C1 segment of cervical spinal cord (tissue), 14 donors: ENCODE data around the gene ST6GALNAC1.
"Not testable (repeated sequence)": the region's sequence is repeated elsewhere in the genome, so short reads cannot be mapped to it uniquely, and the experiment has no call there.

Source experiments
- DNase-seq, 14 donors: peaks; one replicate each; lab custom pipeline; 2025; lab: John Stamatoyannopoulos, UW

The ST6GALNAC1 gene

DNA sequence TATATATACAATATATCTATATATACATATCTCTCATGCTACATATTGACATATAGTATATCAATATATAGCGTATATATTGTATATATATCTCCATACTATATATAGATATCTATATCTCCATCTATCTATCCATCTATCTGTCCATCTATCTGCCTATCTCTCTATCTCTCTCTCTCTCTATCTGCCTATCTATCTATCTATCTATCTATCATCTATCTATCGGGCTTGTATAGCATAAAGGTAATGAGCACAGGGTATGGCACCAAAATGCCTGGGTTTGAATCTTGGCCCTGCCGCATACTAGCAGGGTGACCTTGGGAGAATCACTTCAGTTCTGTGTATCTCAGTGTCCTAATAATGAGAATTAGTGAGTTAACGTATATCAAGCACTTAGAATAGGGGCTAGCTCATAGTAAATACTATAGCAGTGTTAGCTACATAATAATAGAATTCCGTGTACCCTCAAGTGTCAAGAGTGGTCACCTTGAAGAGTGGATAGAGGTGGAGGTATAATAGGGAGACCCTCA lies 1.5 kb downstream of the ST6GALNAC1 start:
- no peak for DNase-seq

DNA sequence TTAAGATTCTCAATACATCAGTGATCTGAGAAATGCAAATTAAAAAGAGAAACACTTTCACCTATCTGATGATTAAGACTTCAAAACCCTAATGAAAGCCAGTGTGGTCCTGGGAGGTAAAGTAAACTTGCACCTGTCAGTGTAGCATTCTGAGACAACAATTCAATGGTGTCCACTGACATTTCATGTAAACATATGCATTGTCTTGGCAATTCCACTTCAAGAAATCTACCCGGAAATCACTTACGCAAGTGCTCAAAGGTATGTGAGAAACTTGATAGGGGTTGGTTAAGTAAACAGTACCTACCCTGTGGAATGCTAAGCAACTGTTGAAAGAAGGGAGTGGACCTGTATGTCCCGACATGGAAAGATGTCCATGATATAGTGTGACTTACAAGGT lies 2.1 kb downstream of the ST6GALNAC1 start:
- DNase-seq = no peak

DNA sequence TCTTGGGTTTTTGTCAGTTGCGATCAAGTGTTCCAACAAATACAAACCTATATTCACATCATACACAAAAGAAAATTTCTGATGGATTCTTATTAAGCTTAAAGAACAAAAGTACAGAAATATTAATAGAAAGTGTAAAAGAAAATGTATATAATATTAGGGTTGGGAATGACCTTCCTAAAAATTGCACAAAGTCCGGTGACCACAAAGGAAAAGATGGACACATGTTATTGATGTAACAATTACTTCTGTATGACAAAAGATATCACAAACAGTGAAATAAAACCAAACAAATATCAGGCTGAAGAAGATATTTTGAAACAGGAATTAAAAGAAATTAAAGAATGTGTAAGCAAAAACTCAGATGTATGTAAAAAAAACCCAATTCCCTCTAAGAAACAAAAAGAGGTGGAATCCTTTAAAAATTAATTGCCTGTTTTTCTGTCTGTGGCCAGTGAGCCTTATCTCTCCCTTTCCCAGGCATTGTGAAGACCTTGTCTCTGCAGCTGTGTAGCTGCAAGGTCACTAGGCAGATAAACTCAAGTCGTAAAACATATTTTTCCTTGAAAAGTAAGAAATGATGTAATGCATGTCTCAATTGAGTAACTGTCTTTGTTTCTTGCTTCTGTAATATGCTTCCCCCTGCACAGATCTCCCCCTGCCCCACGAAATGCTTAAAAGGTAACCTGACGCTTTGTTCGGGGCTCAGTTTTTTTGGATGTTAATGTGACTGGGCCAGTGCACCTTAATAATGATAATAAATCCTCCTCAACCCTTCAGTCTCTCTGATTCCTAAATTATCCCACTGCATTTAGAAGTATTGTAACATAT lies 2.8 kb downstream of the ST6GALNAC1 start:
- no peak for DNase-seq

DNA sequence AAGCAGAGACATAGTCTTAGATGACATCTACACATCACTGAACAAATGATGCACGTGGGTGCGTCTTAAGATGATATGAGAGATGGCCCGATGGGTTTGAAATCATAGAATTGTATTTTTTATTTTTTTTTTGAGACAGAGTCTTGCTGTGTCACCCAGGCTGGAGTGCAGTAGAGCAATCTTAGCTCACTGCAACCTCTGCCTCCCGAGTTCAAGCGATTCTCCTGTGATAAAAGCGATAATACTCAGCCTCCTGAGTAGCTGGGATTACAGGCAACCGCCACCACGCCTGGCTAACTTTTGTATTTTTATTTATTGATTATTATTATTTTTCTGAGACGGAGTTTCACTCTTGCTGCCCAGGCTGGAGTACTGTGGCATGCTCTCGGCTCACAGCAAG lies 5.3 kb downstream of the ST6GALNAC1 start:
- no peak for DNase-seq

DNA sequence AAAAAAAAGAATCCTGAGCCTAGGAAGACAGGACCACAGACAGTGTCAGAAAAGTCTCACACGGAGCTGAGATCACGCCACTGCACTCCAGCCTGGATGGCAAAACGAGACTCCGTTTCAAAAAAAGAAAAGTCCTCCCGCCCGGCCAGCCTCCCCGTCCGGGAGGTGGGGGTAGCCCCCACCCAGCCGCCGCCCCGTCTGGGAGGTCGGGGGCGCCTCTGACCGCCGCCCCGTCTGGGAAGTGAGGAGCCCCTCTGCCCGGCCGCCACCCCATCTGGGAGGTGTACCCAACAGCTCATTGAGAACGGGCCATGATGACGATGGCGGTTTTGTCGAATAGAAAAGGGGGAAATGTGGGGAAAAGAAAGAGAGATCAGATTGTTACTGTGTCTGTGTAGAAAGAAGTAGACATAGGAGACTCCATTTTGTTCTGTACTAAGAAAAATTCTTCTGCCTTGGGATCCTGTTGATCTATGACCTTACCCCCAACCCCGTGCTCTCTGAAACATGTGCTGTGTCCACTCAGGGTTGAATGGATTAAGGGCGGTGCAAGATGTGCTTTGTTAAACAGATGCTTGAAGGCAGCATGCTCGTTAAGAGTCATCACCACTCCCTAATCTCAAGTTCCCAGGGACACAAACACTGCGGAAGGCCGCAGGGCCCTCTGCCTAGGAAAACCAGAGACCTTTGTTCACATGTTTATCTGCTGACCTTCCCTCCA lies 6.9 kb downstream of the ST6GALNAC1 start:
- not testable (repeated sequence) for DNase-seq

DNA sequence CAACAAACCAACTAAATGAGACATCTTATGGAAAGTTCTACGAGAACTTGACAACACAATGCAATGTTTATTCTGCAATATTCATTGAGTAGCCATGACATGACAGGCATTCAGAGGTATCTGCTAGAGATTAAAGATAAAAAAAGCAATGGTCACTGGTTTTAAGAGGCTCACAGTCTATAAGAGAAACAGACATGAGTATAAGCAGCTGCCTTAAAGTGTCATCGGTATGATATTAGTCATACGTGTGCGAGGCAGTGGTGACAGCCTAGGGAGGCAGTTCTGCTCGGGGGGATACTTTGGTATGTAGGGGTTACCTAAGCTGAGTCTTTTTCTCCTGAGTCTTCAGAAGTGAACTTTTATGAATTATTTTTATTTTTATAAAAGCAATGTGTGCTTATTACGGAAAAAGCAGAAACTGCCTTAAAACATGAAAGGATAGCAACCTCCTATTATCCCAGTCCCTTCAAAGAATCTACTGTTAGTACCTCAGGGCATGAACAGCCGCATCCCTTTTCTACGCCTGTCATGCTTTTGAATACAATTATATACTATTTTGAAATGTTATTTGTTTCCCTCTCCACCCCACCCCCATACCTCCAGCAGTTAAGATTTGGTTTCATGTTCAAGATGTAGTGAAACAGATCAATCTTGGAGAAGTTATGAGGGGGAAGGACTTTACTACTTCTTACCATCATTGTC lies 7.7 kb downstream of the ST6GALNAC1 start:
- DNase-seq = no peak

DNA sequence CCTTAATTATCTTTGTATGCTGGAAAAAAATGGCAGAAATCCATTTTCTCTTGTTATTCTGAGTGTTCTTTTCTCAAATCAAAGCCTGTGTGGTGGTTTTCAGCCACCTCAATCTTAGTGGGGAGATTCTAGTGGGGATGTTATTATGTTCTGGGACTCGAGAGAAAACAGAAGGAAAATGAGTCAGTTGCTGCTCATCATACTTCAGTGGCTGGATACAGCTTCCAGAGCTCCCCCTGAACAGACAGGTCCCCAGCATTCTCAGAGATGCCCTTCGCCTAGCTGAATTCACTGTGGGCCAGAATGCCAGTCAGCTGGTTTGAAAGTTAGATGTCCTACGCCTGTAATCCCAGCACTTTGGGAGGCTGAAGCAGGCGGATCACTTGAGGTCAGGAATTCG lies 8.5 kb downstream of the ST6GALNAC1 start:
- no peak for DNase-seq

DNA sequence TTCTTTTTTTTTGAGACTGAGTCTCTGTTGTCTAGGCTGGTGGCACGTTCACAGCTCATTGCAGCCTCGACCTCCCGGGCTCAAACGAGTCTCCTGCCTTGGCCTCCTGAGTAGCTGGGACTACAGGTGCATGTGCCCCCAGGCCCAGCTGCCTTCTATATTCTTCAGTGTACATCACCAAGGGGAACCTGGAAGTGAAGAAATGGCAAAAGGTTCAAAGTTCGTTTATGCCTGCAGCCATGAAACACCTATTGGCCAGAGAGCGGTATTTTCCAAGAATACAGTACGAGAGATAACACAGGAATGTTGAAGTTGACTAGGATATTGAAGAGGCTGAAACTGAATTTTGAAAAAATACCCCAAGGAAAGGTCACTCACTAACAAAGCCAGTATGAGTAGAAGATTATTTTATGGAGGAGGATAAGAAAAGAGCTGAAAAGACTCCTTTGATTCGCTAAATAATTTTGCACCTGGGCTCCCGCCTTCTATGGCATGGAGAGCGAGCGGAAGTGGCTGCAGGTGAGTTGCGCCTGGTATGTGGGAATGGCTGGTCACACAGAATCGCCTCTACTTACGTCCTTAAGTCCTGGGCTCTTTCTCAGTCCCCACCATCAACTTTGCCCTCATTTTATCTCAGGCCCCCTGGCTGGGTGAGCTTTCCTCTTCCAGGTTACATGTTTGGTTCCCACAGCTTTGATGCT lies 9.8 kb downstream of the ST6GALNAC1 start:
- DNase-seq = no peak

DNA sequence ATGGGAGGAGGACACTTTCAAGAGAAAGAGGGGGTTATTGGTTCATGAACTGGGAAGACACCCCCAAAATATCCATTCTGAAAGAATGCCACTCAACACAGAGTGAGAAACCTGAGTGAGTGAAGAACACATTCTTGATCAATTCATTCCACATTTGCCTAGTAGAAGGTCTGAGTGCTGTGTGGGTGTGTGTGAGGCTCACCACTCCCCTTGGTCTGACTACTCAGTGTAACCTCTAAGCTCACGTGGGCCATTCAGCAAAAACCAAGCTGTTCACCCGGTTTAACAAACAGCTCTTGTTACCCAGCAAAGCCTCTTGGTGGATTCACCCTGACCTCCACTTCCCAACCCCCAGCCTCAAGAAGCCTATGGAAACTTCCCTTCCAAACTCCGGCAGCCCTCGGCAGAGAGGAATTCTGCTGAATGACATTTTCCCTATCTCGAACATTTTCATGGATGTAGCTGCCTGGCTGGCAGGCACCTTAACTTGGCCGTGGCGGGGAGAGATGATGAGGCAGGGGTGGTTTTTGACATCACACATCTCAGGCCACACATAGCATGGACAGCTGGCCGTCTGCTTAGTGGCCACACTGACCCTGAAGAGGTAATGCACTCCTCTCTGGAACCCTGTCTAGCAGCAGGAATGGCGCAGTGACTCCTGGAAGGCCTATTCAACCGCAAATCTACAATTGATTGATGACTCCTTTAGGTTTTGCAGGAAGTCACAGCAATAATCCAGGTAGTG lies 11.6 kb downstream of the ST6GALNAC1 start:
- DNase-seq = no peak

DNA sequence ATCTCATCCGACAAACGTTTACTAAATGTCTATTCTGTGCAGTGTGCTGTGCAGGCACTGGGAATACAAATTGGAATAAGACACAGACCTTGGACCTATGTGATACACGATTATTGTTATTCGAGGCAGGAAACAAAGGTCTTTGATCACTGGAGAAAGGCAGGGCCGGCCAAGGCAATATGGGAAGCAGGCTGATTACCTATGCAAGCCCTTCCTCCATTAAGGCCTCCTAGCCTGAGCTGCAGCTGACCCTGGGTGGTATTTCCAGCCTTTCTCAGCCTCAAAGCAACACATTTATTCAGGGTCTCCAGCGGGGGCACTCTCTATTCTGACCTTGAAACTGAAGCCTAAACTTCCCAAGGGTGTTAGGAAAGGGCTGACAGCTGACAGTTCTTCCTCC lies 13.4 kb downstream of the ST6GALNAC1 start:
- DNase-seq = no peak

DNA sequence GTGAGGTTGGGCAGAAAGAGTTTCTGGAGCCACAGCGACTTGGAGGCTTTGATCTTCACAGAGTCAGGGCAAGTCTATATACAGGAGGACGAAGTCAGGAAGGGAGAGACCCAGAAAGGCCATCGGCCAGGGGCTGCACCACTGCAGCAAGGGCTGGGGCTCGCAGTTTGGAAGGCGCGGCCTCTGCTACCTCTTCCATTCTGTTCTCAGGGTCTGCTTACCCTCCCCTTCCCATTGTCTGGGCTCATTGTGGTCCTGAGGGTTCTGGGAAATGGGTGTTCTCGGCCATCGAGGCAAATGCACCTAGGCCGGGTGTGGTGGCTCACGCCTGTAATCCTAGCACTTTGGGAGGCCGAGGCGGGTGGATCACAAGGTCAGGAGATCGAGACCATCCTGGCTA lies 16.0 kb downstream of the ST6GALNAC1 start:
- DNase-seq = no peak

DNA sequence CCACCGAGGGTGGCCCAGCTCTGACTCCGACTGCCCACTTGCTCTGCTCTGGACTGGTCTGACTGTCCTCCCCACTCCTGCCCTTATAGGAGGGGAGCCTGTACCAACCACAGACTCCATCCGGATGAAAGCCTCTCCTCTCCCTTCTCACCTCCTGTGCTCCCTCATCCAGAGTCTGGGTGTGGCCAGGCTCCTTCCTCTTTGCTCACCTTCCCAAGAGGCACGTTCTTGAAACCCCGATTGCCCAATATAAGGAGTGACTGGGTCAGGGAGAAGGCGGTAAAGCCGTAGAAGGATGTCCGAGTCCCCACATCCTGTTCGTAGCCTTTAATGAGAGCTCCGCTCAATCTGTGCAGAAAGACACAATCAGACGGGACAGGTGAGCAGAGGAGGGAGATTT lies 17.1 kb downstream of the ST6GALNAC1 start:
- no peak for DNase-seq

DNA sequence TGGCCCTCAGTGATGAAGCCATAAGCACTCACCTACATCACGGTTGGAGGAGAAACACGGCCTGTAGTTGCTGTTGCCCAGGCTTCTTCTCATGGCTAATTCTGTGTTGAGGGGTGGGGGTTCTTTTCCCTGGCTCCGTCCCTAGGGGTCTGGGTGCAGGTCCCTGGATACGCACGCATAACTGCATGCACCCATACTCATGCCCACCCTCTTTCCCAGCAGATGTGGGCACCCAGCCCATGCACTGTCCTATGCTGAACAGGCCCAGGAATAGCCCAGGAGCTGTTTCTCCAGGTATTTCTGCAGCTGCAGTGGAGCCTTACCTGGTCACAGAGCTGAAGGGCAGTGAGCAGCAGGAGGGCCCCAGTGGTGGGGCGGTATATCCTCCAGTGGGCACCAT lies 18.1 kb downstream of the ST6GALNAC1 start:
- DNase-seq = no peak

DNA sequence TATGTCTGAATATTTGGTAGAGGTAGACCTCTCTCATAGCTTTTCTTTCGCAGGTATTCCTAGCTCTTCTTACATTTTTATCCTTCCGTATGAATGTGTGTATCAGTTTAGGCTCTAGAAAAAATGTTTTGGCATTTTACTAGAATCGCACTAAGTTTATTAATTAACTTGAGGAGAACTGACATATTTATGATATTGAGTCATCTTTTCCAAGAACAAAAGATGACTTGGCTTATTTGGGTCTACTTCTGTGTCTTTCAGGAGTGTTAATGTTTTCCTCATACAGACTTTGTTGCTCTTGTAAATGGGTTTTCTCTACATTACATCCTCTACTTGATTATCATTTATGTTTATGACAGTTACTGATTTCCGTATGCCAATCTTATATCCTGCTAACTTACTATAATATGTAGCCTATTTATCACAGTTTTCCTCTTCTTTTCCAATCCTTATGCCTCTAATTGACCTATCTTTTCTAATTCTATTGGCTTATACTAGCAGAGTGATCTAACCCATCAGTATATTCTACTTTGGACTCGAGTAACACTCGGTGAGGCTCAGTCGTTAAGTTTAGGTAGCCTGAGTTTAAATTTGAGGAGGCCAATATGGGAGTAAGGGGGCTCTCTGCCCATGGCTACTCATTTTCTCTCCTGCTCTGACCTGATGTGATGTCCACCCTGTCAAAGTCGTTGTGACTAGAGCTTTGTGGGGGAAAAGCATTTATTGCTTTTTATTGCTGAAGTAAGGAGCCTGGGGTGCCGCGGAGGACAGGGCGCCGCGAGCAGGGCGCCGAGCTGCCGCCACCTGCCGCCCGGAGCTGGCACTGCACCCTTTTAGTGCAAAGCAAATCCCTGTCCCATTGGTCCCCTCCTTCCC lies 20.0 kb downstream of the ST6GALNAC1 start:
- peak in 12 of 14 donors; percentile 4 to 68 (median 24) for DNase-seq

DNA sequence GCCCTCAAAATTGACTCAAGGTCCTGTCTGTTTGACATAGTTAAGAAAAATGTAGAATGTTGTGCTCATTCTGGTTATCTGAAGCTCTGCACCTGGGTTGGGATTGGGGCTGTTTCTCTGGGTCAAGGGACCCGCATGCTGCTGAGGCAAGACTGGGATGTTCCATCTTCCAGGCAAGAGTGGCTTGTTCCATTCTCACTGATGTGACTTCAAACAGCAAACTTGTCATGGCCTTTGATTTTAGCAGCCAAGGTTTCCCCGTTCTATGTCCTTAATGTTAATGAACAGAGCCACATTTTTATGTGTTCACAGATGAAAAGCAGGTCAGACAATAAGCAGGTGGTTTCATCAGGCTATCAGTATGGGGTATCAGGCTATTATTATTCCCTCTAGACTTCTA lies 25.7 kb downstream of the ST6GALNAC1 start:
- DNase-seq = no peak

DNA sequence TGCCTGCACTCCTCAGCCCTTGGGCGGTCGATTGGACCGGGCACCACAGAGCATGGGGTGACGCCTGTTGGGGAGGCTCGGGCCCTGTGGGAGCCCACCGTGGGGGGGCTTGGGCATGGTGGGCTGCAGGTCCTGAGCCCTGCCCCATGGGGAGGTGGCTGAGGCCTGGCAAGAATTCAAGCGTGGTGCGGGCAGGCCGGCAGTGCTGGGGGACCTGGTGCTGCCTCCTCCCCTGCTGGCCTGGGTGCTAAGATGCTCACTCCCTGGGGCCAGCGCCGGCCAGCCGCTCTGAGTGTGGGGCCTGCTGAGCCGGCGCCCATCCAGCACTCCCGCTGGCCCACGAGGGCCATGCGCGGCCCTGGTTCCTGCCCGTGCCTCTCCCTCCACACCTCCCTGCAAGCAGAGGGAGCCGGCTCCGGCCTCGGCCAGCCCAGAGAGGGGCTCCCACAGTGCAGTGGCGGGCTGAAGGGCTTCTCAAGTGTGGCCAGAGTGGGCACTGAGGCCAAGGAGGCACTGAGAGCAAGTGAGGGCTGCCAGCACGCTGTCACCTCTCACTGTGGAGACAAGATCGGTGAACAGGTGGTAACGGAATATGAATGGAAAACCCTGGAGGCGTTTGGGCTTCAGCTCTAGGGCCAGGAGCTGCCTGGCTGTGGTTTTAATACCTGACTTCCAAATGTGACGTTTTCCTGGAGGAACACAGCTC lies 28.5 kb downstream of the ST6GALNAC1 start:
- DNase-seq = no peak

DNA sequence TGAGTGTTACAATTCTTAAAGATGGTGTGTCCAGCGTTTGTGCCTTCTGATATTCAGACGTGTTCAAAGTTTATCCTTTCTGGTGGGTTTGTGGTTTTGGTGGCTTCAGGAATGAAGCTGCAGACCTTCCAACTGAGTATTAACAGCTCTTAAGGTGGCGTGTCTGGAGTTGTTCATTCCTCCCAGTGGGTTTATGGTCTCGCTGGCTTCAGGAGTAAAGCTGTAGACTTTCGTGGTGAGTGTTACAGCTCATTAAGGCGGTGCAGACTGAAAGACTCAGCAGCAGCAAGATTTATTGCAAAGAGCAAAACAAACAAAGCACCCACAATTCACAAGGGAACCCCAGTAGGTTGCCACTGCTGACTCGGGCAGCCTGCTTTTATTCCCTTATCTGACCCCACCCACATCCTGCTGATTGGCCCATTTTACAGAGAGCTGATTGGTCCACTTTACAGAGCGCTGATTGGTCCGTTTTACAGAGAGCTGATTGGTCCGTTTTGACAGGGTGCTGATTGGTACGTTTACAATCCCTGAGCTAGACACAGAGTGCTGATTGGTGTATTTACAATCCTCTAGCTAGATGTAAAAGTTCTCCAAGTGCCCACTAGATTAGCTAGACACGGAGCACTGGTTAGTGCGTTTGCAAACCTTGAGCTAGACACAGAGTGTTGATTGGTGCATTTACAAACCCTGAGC lies 29.3 kb downstream of the ST6GALNAC1 start:
- DNase-seq = not testable (repeated sequence)

DNA sequence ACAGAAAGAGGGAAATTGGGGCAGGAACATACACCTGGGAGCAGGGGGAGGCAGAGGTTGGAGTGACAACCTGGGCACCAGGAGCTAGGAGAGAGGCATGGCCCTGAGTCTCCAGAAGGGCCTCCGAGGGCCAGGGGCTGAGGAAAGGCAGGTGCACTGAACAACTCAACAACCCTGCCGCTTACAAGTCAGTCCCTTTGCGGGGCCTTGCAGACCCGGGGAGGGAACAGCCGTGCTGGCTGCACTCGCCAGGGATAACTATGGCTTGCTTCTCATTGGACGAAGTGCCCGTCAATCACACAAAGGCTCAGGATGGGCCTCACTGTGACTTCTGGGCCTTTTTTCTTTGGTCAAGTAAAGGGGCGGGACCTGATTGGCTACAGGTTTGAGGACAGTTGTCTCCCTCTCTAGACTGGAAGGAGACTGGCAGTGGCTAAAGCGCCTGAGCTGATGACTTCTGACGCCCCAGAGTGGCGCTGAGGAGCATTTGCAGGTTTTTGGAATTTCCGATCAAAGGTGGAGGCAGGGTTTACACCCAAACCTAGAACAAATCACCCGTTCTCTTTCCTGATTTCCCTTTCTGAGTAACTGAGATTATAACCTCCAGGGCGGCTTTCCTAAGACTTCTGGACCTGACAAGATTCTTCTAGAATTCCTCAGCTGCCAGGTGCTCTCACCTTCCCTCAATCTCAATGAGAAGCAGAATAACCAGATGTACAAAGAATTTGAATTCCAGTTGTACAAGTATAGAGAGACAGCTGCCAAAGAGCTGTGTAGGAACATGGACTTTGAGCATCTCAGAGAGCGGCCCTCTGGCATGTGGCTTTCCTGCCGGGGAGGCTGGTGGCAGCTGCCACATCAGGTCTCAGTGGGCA lies 30.3 kb downstream of the ST6GALNAC1 start:
- no peak for DNase-seq
